Measurements from ENCODE around the gene NCOA3.
"Not testable (repeated sequence)": the region's sequence is repeated elsewhere in the genome, so short reads cannot be mapped to it uniquely, and the experiment has no call there.

NCOA3 gene

GRCh38 chr20:47500554-47500953, 1.1 kb upstream of the NCOA3 start:
- no peak for DNase-seq (ENCODE audit: low spot score)

- peak; percentile 14 for DNase-seq (ENCODE audit: low spot score)
These were observed 588 bp upstream of the NCOA3 start for GRCh38 chr20:47501116-47501481.

- peak; percentile 31 for DNase-seq (ENCODE audit: low spot score)
These were observed 868 bp downstream of the NCOA3 start for GRCh38 chr20:47502271-47503239.

GRCh38 chr20:47503685-47504084, 2.0 kb downstream of the NCOA3 start:
- DNase-seq (ENCODE audit: low spot score): no peak

GRCh38 chr20:47506335-47506734, 4.6 kb downstream of the NCOA3 start:
- no peak for DNase-seq (ENCODE audit: low spot score)

GRCh38 chr20:47506850-47507249, 5.2 kb downstream of the NCOA3 start:
- no peak for DNase-seq (ENCODE audit: low spot score)

GRCh38 chr20:47507275-47507981, 5.7 kb downstream of the NCOA3 start:
- not testable (repeated sequence) for DNase-seq (ENCODE audit: low spot score)

GRCh38 chr20:47508278-47508677, 6.6 kb downstream of the NCOA3 start:
- no peak for DNase-seq (ENCODE audit: low spot score)

- DNase-seq (ENCODE audit: low spot score): no peak
These were observed 7.5 kb downstream of the NCOA3 start for GRCh38 chr20:47509104-47509661.

GRCh38 chr20:47509685-47510084, 8.0 kb downstream of the NCOA3 start:
- DNase-seq (ENCODE audit: low spot score): no peak

- no peak for DNase-seq (ENCODE audit: low spot score)
These were observed 14.2 kb downstream of the NCOA3 start for GRCh38 chr20:47515843-47516242.

- DNase-seq (ENCODE audit: low spot score): no peak
These were observed 19.5 kb downstream of the NCOA3 start for GRCh38 chr20:47521059-47521808.

- DNase-seq (ENCODE audit: low spot score): no peak
These were observed 22.5 kb downstream of the NCOA3 start for GRCh38 chr20:47524015-47524784.

GRCh38 chr20:47527004-47527800, 25.5 kb downstream of the NCOA3 start:
- no peak for DNase-seq (ENCODE audit: low spot score)

GRCh38 chr20:47529840-47530239, 28.2 kb downstream of the NCOA3 start:
- DNase-seq (ENCODE audit: low spot score): peak; percentile 63

GRCh38 chr20:47531458-47531857, 29.8 kb downstream of the NCOA3 start:
- DNase-seq (ENCODE audit: low spot score): no peak

- no peak for DNase-seq (ENCODE audit: low spot score)
These were observed 30.3 kb downstream of the NCOA3 start for GRCh38 chr20:47532002-47532401.

- no peak for DNase-seq (ENCODE audit: low spot score)
These were observed 31.9 kb downstream of the NCOA3 start for GRCh38 chr20:47533518-47534062.

GRCh38 chr20:47534405-47534804, 32.7 kb downstream of the NCOA3 start:
- DNase-seq (ENCODE audit: low spot score): no peak

- no peak for DNase-seq (ENCODE audit: low spot score)
These were observed 33.4 kb downstream of the NCOA3 start for GRCh38 chr20:47535088-47535487.

Data from AG08395 (cell line).